ENCODE measurements around the gene CLEC4F. TPM values are rescaled to one million over a fixed set of nuclear protein-coding genes. Genes with fewer than 3 reads are reported as not detected.

CLEC4F gene
- total RNA-seq, 6 experiments from 2014 or later, result not detected

DNA sequence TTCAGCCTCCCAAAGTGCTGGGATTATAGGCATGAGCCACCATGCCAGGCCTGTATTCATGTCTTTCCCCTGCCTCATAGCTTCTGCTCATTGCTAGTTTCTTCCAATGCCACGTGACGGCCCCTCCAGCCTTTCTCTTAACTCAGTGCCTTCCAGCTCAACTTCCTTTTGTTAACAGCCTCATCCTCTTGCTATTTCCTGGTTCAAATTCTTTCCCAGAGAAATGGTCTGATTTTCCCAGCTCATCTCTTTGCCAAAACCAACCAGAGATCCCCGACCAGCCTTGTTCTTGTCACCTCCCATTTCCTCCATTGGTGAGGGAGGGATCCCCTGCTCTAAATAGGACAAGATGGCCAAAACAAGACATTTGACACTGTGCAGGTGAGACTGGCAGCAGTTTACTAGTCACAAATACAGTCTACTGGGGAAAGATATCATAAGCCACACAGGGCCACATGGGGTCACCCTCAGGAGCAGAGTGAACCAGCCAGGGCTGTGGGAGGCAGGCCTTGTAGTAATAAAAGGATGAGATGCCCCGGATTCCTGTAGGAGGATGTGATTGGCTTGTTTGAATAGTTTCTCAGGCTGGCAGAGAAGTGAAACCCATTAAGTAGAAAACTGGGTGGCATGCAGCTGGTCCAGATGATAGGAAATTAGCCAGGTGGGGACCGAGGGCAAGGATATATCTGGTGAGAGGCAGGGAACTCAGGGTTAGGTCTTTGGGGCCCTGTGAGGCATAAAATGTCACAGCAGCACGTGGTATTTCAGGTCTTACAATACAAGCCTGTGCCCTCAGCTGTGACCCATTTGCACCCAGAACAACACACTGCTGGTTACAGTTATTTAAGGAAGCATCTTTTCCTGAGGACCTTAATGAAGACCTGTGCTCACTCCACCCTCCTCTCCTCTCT lies 8.8 kb upstream of the CLEC4F start:
- intact Hi-C loops (cut with DNase I), result no loop called here
- no peaks in the 10 kb centered on the region for H3K9me3 ChIP-seq
- H3K4me3 ChIP-seq, result no peak overlapping the region
- no peaks in the 10 kb centered on the region for H3K4me1 ChIP-seq
- no peaks in the 10 kb centered on the region for H3K27me3 ChIP-seq
- DNase-seq (no peak), ATAC-seq (peak in 3 of 4 donors; percentile 57 to 63 (median 59))
- H3K36me3 ChIP-seq, result no peaks in the 10 kb centered on the region
- 37% methylated on average over 6 of the region's 6 CpGs for WGBS (ENCODE audit: insufficient coverage, low coverage, low lambda C conversion rate, missing lambda C conversion rate)
- no peak for TF ChIP-seq POLR2A (IDR thresholded peaks at IDR 0.05)
- TF ChIP-seq, protein P1, sequence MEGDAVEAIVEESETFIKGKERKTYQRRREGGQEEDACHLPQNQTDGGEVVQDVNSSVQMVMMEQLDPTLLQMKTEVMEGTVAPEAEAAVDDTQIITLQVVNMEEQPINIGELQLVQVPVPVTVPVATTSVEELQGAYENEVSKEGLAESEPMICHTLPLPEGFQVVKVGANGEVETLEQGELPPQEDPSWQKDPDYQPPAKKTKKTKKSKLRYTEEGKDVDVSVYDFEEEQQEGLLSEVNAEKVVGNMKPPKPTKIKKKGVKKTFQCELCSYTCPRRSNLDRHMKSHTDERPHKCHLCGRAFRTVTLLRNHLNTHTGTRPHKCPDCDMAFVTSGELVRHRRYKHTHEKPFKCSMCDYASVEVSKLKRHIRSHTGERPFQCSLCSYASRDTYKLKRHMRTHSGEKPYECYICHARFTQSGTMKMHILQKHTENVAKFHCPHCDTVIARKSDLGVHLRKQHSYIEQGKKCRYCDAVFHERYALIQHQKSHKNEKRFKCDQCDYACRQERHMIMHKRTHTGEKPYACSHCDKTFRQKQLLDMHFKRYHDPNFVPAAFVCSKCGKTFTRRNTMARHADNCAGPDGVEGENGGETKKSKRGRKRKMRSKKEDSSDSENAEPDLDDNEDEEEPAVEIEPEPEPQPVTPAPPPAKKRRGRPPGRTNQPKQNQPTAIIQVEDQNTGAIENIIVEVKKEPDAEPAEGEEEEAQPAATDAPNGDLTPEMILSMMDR (IDR thresholded peaks at IDR 0.05), result no peak
- H3K27ac ChIP-seq, result no peak overlapping the region

DNA sequence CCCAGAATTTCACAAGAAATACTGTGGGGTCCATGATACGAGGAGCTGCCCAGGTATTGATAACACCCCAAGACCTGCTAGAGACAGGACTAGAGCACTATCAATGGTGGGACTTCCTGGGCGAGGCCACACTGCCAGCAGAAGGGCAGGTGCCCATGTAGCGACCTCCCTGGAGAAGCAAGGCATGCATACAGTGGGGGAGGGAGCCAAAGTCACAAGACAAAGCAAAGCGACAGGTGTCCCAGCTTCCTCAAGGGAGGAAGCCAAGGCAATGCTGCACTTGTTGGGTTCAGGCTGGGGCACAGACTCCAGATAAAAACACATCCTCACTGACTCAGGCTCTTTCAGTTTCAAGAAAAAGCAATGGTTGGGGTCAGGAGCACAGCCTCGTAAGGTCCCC lies 7.7 kb upstream of the CLEC4F start:
- Histone ChIP-seq H3K4me3 (no peak overlapping the region), H3K27ac (no peak overlapping the region), H3K9me3 (no peaks in the 10 kb centered on the region), H3K36me3 (no peaks in the 10 kb centered on the region), H3K4me1 (no peaks in the 10 kb centered on the region), H3K27me3 (no peaks in the 10 kb centered on the region)
- DNase-seq (no peak), ATAC-seq (no peak)
- WGBS (ENCODE audit: insufficient coverage, low coverage, low lambda C conversion rate, missing lambda C conversion rate), result 60% methylated on average over 2 of the region's 5 CpGs
- TF ChIP-seq POLR2A (IDR thresholded peaks at IDR 0.05), result no peak
- TF ChIP-seq, protein P1 (IDR thresholded peaks at IDR 0.05), result no peak
- intact Hi-C loops (cut with DNase I), result no loop called here

DNA sequence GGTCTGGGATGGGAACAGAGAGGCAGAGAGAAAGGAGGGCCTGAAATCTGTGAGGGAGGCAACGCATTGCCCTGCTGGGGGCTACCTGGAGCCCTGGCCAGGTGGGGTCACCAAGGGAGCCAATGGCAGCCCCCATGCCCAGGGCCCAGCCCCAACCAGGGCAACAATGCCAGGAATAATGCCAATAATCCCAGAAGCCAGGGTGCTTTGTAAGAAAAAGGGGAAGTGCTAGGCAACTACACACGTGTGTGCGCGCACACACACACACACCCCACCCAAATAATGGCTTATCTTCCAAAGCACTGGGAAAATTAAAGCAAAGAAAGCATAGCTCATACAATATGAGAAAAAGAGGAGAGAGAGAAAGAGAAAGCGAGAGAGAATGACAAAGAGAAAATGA lies 7.0 kb upstream of the CLEC4F start:
- Histone ChIP-seq H3K27me3 (no peaks in the 10 kb centered on the region), H3K36me3 (no peaks in the 10 kb centered on the region), H3K9me3 (no peaks in the 10 kb centered on the region), H3K4me3 (no peak overlapping the region), H3K4me1 (no peaks in the 10 kb centered on the region), H3K27ac (no peak overlapping the region)
- intact Hi-C loops (cut with DNase I), result no loop called here
- DNase-seq, result no peak
- no peak for ATAC-seq
- no peak for TF ChIP-seq POLR2A (IDR thresholded peaks at IDR 0.05)
- TF ChIP-seq, protein P1 (IDR thresholded peaks at IDR 0.05), result no peak
- 61% methylated on average over 5 of the region's 5 CpGs for WGBS (ENCODE audit: insufficient coverage, low coverage, low lambda C conversion rate, missing lambda C conversion rate)

DNA sequence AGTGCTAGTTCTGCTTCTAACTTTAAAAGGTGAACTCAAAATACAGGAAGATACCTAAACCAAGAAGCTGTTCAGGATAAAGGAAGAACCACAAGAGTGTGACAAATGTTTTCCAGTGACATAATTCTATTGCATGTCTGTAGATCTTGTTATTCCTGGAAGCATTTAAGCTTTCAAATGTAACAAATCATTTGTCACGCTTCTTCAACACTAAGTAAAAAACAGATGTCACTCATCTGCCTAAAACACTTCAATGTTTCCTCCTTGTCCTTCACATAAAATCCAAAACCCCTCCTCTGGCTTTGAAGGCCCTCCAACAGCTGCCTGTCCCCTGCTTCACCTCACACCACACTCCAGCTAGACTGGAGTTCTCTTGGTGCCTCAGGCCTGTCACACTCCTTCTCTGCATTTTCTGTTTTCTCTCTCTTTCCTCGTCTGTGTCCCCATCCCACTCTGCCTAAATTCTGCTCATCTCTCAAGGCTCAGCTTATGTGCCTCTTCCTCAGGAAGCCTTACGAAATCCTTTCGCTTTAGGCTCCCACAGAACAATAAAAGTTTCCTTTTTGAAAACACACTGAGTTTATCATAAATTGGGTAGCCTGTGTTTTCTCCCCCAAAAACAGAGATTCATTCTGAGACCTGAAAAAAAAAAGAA lies 6.4 kb upstream of the CLEC4F start:
- no peak for DNase-seq
- intact Hi-C loops (cut with DNase I), result no loop called here
- no peak for ATAC-seq
- Histone ChIP-seq H3K27ac (no peak overlapping the region), H3K27me3 (no peaks in the 10 kb centered on the region), H3K4me3 (no peak overlapping the region), H3K4me1 (no peaks in the 10 kb centered on the region), H3K9me3 (no peaks in the 10 kb centered on the region), H3K36me3 (no peaks in the 10 kb centered on the region)
- WGBS (ENCODE audit: insufficient coverage, low coverage, low lambda C conversion rate, missing lambda C conversion rate), result 42% methylated on average over 4 of the region's 4 CpGs
- TF ChIP-seq, protein P1 (IDR thresholded peaks at IDR 0.05), result no peak

Measured in right lobe of liver (tissue), 6 donors.